ENCODE data around the gene SPTBN1. TPM values are rescaled to one million over a fixed set of nuclear protein-coding genes. Genes with fewer than 3 reads are reported as not detected.
A peak's percentile ranks its signal among the peaks of the same experiment; 100 is the strongest.

Gene SPTBN1
- total and polyA plus RNA-seq, 9 of the 15 experiments (the other 6 are each of a cell fraction or from before 2014, with no cell fraction given), result 8.9 to 66.8 (median 31.4) TPM

DNA sequence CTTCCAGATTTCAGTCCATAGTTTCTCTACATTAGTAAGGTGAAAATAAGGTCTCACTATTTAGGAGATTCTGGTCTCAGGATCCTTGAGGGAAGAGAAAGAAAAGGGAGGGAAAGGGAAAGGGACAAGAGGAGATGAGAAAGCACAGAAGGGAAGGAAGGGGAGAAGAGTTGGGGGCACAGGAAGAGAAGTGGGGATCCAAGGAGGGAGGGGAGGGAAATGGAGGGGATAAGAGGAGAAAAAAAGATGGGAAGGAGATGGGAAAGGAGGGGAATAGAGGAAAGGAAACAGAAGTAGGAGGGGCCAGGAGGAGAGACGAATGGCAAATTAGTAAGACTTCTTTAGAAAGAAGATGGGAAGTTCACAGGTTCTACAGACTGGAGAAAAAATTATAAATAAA is 39.2 kb upstream of the SPTBN1 start (continued):
- TF ChIP-seq, protein P1, sequence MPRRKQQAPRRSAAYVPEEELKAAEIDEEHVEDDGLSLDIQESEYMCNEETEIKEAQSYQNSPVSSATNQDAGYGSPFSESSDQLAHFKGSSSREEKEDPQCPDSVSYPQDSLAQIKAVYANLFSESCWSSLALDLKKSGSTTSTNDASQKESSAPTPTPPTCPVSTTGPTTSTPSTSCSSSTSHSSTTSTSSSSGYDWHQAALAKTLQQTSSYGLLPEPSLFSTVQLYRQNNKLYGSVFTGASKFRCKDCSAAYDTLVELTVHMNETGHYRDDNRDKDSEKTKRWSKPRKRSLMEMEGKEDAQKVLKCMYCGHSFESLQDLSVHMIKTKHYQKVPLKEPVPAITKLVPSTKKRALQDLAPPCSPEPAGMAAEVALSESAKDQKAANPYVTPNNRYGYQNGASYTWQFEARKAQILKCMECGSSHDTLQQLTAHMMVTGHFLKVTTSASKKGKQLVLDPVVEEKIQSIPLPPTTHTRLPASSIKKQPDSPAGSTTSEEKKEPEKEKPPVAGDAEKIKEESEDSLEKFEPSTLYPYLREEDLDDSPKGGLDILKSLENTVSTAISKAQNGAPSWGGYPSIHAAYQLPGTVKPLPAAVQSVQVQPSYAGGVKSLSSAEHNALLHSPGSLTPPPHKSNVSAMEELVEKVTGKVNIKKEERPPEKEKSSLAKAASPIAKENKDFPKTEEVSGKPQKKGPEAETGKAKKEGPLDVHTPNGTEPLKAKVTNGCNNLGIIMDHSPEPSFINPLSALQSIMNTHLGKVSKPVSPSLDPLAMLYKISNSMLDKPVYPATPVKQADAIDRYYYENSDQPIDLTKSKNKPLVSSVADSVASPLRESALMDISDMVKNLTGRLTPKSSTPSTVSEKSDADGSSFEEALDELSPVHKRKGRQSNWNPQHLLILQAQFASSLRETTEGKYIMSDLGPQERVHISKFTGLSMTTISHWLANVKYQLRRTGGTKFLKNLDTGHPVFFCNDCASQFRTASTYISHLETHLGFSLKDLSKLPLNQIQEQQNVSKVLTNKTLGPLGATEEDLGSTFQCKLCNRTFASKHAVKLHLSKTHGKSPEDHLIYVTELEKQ (CRISPR knock-in tag; IDR thresholded peaks at IDR 0.05), result no peak
- no peak for TF ChIP-seq CREBBP (IDR thresholded peaks at IDR 0.05; ENCODE audit: low read depth, low read length)
- TF ChIP-seq SMC3 (conservative IDR thresholded peaks at IDR 0.05; ENCODE audit: insufficient read depth, low read depth, low read length), result no peak
- no peak for TF ChIP-seq BRD9 (IDR thresholded peaks at IDR 0.05; ENCODE audit: low read depth, partially characterized antibody)
- no peak for TF ChIP-seq ZNF766 (CRISPR knock-in tag; conservative IDR thresholded peaks at IDR 0.05)
- no peak for TF ChIP-seq KDM2B (CRISPR knock-in tag; IDR thresholded peaks at IDR 0.05)
- TF ChIP-seq, protein P2, sequence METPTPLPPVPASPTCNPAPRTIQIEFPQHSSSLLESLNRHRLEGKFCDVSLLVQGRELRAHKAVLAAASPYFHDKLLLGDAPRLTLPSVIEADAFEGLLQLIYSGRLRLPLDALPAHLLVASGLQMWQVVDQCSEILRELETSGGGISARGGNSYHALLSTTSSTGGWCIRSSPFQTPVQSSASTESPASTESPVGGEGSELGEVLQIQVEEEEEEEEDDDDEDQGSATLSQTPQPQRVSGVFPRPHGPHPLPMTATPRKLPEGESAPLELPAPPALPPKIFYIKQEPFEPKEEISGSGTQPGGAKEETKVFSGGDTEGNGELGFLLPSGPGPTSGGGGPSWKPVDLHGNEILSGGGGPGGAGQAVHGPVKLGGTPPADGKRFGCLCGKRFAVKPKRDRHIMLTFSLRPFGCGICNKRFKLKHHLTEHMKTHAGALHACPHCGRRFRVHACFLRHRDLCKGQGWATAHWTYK (CRISPR knock-in tag; IDR thresholded peaks at IDR 0.05), result no peak
- TF ChIP-seq, protein P3, sequence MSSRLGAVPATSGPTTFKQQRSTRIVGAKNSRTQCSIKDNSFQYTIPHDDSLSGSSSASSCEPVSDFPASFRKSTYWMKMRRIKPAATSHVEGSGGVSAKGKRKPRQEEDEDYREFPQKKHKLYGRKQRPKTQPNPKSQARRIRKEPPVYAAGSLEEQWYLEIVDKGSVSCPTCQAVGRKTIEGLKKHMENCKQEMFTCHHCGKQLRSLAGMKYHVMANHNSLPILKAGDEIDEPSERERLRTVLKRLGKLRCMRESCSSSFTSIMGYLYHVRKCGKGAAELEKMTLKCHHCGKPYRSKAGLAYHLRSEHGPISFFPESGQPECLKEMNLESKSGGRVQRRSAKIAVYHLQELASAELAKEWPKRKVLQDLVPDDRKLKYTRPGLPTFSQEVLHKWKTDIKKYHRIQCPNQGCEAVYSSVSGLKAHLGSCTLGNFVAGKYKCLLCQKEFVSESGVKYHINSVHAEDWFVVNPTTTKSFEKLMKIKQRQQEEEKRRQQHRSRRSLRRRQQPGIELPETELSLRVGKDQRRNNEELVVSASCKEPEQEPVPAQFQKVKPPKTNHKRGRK (tag; IDR thresholded peaks at IDR 0.05), result peak; percentile 86
- no peak for TF ChIP-seq ZNF311 (CRISPR knock-in tag; IDR thresholded peaks at IDR 0.05)
- no peak for TF ChIP-seq TEAD2 (tag; IDR thresholded peaks at IDR 0.05)
- no peak for TF ChIP-seq SMARCA4 (IDR thresholded peaks at IDR 0.05)
- no peak for TF ChIP-seq PCBP2 (IDR thresholded peaks at IDR 0.05; ENCODE audit: low read depth, low read length, poor library complexity, severe bottlenecking)
- TF ChIP-seq, protein P4, sequence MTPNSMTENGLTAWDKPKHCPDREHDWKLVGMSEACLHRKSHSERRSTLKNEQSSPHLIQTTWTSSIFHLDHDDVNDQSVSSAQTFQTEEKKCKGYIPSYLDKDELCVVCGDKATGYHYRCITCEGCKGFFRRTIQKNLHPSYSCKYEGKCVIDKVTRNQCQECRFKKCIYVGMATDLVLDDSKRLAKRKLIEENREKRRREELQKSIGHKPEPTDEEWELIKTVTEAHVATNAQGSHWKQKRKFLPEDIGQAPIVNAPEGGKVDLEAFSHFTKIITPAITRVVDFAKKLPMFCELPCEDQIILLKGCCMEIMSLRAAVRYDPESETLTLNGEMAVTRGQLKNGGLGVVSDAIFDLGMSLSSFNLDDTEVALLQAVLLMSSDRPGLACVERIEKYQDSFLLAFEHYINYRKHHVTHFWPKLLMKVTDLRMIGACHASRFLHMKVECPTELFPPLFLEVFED (CRISPR knock-in tag; conservative IDR thresholded peaks at IDR 0.05), result 0 out of 2 replicates have a peak, but pooled peaks have one; percentile 40
- TF ChIP-seq LCOR (CRISPR knock-in tag; IDR thresholded peaks at IDR 0.05), result no peak
- no peak for TF ChIP-seq IFI16 (CRISPR knock-in tag; IDR thresholded peaks at IDR 0.05)
- TF ChIP-seq, protein P5, sequence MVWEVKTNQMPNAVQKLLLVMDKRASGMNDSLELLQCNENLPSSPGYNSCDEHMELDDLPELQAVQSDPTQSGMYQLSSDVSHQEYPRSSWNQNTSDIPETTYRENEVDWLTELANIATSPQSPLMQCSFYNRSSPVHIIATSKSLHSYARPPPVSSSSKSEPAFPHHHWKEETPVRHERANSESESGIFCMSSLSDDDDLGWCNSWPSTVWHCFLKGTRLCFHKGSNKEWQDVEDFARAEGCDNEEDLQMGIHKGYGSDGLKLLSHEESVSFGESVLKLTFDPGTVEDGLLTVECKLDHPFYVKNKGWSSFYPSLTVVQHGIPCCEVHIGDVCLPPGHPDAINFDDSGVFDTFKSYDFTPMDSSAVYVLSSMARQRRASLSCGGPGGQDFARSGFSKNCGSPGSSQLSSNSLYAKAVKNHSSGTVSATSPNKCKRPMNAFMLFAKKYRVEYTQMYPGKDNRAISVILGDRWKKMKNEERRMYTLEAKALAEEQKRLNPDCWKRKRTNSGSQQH (CRISPR knock-in tag; IDR thresholded peaks at IDR 0.05), result peak; percentile 67; the same call in 1 of the 2 replicates
- TF ChIP-seq ZNF175 (CRISPR knock-in tag; IDR thresholded peaks at IDR 0.05; ENCODE audit: low read depth), result no peak
- no peak for TF ChIP-seq ZNF282 (CRISPR knock-in tag; IDR thresholded peaks at IDR 0.05)

Data from K562 (cell line).